ENCODE results near the gene PLEKHG3.
"Not testable (repeated sequence)": the region's sequence is repeated elsewhere in the genome, so short reads cannot be mapped to it uniquely, and the experiment has no call there.

DNA sequence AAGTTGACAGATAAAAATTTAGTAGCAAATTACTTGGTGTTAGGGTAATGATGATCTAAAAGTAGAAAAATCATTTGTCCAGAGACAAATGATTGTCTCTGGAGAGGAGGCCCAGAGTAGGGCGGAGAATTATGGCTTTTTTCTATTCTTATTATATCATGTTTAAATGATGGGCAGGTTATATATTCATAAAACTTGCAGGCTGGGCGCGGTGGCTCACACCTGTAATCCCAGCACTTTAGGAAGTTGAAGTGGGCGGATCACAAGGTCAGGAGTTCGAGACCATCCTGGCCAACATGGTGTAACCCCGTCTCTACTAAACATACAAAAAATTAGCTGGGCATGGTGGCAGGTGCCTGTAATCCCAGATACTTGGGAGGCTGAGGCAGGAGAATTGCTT is 13.6 kb upstream of the PLEKHG3 start:
- not testable (repeated sequence) for TF ChIP-seq PKNOX1 (IDR thresholded peaks at IDR 0.05); FOXA1 (IDR thresholded peaks at IDR 0.05); NFRKB (IDR thresholded peaks at IDR 0.05); BHLHE40 (IDR thresholded peaks at IDR 0.05; ENCODE audit: borderline replicate concordance); ARNT (IDR thresholded peaks at IDR 0.05); CTBP1 (IDR thresholded peaks at IDR 0.05; ENCODE audit: borderline replicate concordance); SUZ12 (IDR thresholded peaks at IDR 0.05)
